Kasumi-1 (cell line): ENCODE measurements around the gene RNF8.
A peak's percentile ranks its signal among the peaks of the same experiment; 100 is the strongest.

Experiments
- DNase-seq, 2 experiments: peaks; one replicate each; lab custom pipeline; 2025; lab: John Stamatoyannopoulos, UW

RNF8 gene

GRCh38 chr6:37359039-37359438 lies 5.3 kb downstream of the RNF8 start:
- DNase-seq, result no peak

GRCh38 chr6:37362101-37362828 lies 8.5 kb downstream of the RNF8 start:
- no peak for DNase-seq

GRCh38 chr6:37365791-37366190 lies 12.0 kb downstream of the RNF8 start:
- DNase-seq, result peak; percentile 38 to 41

- DNase-seq, result no peak
Observed at GRCh38 chr6:37366910-37367309, 13.1 kb downstream of the RNF8 start.

GRCh38 chr6:37368961-37369320 lies 15.2 kb downstream of the RNF8 start:
- DNase-seq, result peak; percentile 48 to 78

- DNase-seq, result no peak
Observed at GRCh38 chr6:37369321-37370201, 15.8 kb downstream of the RNF8 start.

GRCh38 chr6:37371154-37372083 lies 17.6 kb downstream of the RNF8 start:
- DNase-seq, result no peak

GRCh38 chr6:37372116-37372515 lies 18.3 kb downstream of the RNF8 start:
- no peak for DNase-seq

GRCh38 chr6:37373822-37374471 lies 20.2 kb downstream of the RNF8 start:
- DNase-seq, result no peak

GRCh38 chr6:37375376-37375775 lies 21.6 kb downstream of the RNF8 start:
- no peak for DNase-seq

- no peak for DNase-seq
Observed at GRCh38 chr6:37376078-37376743, 22.4 kb downstream of the RNF8 start.

GRCh38 chr6:37381579-37381978 lies 27.8 kb downstream of the RNF8 start:
- DNase-seq, result peak; percentile 54 to 76

- peak; percentile 17 to 34 for DNase-seq
Observed at GRCh38 chr6:37382994-37383765, 29.4 kb downstream of the RNF8 start.

GRCh38 chr6:37388578-37388977 lies 34.8 kb downstream of the RNF8 start:
- DNase-seq, result no peak

- DNase-seq, result no peak
Observed at GRCh38 chr6:37389857-37390256, 36.1 kb downstream of the RNF8 start.

- DNase-seq, result no peak
Observed at GRCh38 chr6:37391120-37391519, 37.3 kb downstream of the RNF8 start.

- DNase-seq, result no peak
Observed at GRCh38 chr6:37392821-37393220, 39.0 kb downstream of the RNF8 start.

- no peak for DNase-seq
Observed at GRCh38 chr6:37393381-37393929, 39.7 kb downstream of the RNF8 start.

- no peak for DNase-seq
Observed at GRCh38 chr6:37396571-37397180, 42.9 kb downstream of the RNF8 start.

GRCh38 chr6:37399131-37399530 lies 45.3 kb downstream of the RNF8 start:
- no peak for DNase-seq
